Endothelial cell of hepatic sinusoid (primary cell): ENCODE results near the gene EIF4G3.
"Not testable (repeated sequence)": the region's sequence is repeated elsewhere in the genome, so short reads cannot be mapped to it uniquely, and the experiment has no call there.

ENCODE experiments used
- in situ Hi-C: cut with HindIII; loops from 2 replicates; pipeline ENCODE4 v1.10.0; 2017; ENCODE audit warnings: low sequenced_read_pairs

The EIF4G3 gene, protein sequence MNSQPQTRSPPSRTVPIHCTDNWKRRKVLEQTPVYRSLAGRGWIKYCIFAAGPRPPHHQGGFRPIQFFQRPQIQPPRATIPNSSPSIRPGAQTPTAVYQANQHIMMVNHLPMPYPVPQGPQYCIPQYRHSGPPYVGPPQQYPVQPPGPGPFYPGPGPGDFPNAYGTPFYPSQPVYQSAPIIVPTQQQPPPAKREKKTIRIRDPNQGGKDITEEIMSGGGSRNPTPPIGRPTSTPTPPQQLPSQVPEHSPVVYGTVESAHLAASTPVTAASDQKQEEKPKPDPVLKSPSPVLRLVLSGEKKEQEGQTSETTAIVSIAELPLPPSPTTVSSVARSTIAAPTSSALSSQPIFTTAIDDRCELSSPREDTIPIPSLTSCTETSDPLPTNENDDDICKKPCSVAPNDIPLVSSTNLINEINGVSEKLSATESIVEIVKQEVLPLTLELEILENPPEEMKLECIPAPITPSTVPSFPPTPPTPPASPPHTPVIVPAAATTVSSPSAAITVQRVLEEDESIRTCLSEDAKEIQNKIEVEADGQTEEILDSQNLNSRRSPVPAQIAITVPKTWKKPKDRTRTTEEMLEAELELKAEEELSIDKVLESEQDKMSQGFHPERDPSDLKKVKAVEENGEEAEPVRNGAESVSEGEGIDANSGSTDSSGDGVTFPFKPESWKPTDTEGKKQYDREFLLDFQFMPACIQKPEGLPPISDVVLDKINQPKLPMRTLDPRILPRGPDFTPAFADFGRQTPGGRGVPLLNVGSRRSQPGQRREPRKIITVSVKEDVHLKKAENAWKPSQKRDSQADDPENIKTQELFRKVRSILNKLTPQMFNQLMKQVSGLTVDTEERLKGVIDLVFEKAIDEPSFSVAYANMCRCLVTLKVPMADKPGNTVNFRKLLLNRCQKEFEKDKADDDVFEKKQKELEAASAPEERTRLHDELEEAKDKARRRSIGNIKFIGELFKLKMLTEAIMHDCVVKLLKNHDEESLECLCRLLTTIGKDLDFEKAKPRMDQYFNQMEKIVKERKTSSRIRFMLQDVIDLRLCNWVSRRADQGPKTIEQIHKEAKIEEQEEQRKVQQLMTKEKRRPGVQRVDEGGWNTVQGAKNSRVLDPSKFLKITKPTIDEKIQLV (N-terminal part only)

DNA sequence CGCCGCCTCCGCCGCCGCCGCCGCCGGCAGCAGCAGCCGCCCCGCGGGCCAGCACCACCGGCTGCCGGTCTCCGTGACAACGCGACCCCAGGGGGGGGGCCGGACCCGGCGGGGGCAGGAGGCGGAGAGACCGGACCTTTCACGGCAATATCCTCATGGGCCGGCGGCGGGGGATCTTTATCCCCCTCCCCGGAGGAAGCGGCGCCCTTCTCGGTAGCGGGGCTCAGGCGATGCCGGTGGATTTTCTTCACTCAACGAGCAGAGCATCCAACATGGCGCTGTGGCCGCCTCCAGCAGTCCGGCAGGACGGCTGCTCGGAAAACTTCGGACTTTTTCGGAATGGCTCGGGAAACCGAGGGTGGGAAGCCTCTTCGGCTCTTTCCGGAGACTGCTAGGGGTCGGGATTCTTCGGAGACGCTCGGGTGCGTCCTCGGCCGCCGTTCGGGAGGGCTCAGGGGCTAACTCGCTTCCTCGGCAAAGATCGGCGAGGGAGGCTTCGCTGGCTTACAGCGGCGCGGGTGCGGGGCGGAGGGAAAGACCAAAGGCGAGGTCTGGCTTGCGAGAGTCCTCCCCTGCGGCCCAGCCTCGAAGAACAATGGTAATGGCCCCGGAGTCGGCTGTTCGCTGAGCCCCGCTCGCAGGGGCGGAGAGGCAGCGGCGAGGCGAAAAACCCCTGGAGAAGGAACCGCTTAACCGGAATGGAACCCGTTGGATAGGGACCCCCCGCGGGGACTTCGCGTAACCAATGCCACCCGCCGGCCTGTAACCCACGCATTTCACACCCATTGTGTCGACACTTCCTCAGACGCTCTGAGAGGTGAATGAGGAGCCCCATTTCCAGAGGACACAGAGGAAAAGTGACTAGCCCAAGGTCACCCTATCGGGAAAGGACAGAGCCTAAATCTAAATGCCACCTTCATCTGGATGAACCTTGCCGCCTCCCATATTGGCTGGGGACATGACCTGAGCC lies at the start of gene EIF4G3:
TSS of gene EIF4G3 (minus strand) at position 312 of the 970 bp plus-strand sequence. CDS start 174,155 bp downstream, outside the sequence.
- in situ Hi-C loops: no loop called here

DNA sequence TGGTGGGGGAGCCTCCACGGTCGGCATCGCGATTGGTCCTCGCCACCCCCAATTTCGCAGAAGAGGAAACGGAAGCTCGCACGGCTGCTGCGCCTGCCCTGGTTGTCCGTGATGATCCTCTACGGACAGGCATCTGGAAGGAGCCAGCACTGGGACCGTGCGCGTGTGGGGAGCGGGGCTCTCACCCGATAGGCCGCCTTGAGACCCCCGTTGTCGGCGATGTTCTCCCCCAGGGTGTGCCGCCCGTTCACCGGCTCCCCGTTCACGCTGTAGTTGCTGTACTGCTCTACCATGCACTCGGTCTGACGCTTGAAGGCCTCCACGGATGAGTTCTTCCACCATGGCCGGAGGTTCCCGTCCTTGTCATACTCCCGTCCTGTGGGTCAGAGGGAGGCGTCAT lies 48.4 kb upstream of the EIF4G3 start:
- in situ Hi-C loops: no loop called here

DNA sequence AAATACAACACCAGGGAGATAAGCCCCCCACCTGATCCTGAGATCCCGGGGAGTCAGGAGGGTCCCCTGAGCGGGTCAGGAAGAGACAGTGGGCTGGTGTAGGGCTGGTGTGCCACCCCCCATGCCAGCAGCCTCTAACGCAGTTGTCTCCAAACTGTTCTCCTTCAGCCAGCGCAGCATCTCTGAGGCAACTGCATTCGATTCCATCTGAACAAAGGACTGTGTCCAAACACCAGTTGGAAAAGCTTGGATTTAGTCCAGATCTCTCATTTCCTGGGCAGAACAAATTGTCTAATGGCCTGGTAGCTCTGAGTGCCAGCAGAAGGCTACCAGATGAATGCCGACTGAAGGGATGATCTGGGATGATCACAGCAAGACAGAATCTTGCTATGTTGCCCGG lies 44.1 kb upstream of the EIF4G3 start:
- in situ Hi-C loops: no loop called here

DNA sequence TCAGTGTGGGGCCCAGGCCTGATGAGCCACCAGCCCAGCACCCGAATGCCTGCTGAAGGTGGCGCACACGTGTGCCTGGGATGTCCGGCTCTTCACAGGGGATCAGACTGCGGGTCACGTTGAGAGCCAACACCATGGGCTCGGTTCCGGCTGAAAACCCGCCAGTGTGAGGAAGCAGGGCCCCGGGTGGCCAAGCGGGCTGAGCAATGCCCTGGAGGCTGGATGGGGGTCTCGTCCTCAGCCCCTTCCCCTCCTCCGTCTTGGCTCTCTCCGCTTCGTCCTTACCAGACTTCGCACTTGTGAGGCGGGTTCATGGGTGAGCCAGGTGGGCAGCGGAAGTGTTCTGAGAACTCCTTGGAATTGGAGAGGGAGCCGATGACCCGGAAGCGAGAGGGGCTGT lies 43.0 kb upstream of the EIF4G3 start:
- in situ Hi-C loops: no loop called here

DNA sequence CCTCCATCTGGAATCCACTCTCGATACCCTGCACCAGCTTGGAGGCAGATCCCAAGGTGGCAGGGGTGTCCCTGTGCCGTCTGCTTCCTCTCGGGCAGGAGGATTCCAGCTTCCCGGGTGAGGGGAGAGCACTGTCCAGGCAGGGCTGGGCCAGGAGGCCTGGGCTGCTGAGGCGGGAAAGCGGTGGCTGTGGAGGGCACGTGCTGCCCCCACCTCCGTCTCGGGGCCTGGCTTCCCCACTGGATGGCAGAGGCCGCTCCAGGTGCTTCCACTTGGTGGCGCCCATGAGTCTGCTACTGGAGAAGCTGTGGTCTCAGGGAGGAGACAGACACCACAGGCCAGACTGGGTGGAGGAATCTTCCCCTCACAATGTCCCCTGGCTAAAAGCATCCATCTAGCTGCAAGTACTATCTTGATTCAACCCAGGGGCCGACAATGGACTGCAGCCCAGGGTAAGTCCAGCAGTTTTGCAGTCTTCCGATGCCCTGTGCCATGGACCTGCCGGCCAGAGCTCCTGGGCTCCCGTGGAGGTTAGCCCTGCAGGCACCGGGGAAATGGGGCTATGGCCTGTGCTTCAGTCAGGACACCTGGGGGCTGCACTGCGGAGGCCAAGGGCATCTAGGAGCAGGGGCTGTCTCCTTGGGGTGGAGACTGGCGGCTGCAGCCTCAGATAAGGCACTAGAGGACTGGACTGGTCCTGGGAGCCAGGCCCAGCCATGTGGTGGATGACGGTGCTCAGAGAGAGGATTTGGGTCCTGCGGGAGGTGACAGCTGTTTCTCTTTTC lies 41.3 kb upstream of the EIF4G3 start:
- in situ Hi-C loops: no loop called here

DNA sequence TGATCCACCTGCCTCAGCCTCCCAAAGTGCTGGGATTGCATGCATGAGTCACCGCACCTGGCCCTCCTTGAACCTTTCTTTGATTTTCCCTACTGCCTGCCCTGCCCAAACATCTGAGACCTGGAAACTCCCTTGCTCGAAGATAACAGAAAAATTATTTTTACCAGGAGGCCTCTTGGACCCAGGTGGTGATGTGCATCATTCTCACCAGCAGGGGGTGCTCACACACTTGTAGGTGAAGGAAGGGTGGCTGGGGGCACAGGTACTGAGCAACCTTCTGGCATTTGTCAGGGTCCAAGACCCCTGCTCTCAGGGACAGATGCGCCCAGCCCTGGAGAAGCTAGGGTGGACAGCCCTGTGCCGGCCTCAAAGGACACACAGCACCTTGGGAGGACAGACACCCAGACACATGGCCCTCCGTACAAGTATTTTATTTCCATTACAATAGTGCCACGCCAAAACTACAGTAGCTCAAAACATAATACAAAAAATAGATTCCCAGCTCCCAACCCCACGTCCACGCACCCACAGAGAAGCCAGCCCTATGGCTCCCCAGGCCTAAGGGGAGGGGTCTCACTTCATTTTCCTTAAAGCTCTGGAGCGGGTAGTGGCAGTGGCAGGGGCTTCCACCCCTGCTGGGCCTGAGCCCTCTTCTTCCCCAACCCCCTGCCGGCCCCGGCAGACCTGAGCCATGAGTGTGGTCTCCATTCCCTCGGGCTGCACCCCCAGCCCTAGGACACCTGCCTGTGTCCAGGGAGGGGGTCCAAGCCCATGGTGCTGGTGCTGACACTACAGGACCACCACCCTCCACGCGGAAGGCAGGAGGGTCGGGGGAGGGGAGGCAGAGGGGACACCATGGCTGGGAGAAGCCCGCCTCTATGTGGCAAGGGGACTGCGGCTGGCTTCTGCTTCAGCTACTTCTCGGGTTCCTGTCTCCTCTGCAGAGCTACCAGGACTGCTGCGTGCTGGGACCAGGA lies 40.4 kb upstream of the EIF4G3 start:
- in situ Hi-C loops: no loop called here

DNA sequence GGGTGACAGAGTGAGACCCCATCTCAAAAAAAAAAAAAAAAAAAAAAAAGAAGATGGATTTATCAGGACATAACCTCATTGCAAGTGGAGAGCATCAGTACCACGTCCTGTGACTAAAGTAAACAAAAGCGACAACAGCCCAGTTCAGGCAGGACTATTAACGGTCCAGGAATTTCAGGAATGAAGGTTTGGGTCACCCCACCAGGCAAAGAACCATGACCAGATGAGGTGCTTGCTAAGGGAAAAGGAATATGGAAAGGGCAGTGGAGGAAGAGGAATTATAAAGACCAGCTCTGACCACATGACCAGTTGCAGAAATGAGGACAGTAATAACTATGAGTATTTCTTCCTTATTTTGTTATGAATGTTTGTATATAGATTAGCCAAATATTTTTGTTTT lies 35.4 kb upstream of the EIF4G3 start:
- in situ Hi-C loops: no loop called here

DNA sequence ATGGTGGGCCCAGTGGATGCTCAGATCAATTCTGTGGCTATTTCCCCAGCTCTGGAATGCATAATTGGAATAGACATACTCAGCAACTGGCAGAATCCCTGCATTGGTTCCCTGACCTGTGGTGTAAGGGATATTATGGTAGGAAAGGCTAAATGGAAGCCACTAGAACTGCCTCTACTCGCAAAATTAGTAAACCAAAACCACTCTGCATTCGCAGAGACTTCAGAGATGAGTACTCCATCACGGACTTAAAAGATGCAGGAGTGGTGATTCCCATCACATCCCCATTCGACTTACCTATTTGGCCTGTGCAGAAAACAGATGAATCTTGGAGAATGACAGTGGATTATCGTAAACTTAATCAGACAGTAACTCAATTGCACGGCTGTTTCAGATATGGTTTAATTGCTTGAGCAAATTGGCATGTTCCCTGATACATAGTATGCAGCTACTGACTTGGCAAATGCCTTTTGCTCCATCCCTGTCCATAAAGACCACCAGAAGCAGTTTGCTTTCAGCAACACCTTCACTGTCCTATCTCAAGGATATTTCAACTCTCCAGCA lies 31.5 kb upstream of the EIF4G3 start:
- in situ Hi-C loops: not testable (repeated sequence)

DNA sequence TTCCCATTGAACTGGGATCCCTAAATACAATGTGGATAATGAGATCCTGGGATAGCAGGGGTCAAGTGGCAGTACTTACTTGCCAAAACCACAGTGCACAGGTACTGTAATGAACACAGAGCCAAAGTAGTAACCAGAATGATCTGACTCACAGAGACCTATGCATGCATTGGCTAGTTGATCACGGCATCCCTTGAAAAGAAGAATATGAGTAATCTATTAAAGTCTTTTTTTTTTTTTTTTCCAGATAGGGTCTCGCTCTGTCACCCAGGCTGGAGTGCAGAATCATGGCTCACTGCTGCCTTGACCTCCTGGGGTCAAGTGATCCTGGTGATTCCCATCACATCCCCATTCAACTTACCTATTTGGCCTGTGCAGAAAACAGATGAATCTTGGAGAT lies 29.4 kb upstream of the EIF4G3 start:
- in situ Hi-C loops: no loop called here

DNA sequence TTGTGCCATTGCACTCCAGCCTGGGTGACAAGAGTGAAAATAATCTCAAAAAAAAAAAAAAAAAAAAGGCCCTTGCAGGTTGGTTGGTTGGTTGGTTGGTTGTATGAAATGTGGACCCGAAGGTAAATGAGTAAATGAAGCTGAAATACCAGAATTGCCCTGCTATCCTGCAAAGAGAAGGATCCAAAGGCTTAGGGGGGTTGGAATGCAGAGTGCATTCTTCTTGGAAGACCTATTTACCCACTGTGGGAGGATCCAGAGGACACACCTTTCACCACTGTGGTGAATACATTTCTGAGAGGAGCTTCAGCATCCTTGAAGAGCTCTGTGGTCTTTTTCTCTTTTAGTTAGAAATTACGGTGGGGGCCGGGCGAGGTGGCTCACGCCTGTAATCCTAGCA lies 28.7 kb upstream of the EIF4G3 start:
- in situ Hi-C loops: no loop called here

DNA sequence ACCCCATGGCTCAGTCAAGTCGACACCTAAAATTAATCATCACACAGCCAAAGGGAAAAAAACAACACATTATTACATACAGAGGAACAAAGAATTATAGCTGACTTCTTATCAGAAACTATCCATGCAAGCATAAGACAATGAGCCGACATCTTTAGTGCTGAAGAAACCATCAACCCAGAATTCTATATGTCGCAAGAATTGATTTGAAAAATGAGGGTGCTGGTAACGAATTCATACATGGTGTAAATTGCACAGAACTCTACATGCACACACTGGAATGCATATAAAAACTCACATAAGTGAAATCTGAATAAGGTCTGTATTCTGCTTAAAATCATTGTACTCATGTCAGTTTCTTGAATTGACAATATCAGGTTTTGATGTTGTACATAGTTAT lies 25.0 kb upstream of the EIF4G3 start:
- in situ Hi-C loops: no loop called here

DNA sequence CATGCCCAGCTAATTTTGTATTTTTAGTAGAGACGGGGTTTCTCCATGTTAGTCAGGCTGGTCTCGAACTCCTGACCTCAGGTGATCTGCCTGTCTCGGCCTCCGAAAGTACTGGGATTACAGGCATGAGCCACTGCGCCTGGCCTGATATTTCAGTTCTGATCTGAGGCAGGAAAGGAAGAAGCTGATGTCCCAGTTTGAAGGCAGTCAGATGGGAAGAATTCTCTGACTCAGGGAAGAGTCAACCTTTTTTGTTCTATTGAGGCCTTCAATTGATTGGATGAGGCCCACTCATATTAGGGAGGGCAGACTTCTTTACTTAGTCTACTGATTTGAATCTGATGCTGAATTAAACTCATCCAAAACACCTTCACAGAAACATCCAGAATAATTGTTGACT lies 24.5 kb upstream of the EIF4G3 start:
- in situ Hi-C loops: not testable (repeated sequence)

DNA sequence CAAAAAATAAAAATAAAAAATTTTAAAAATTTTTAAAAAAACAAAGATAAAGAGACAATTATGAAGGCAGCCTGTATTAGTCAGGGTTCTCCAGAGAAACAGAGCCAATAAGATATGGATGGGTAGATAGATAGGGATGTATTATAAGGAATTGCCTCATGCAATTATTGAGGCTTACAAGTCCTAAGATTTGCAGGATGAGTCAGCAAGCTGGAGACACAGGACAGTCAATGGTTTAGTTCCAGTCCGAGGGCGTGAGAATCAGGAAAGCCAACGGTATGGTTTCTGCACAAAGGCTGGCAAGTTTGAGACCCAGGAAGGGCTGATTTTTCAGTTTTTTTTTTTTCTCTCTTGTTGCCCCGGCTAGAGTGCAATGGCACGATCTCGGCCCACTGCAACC lies 24.1 kb upstream of the EIF4G3 start:
- in situ Hi-C loops: no loop called here

DNA sequence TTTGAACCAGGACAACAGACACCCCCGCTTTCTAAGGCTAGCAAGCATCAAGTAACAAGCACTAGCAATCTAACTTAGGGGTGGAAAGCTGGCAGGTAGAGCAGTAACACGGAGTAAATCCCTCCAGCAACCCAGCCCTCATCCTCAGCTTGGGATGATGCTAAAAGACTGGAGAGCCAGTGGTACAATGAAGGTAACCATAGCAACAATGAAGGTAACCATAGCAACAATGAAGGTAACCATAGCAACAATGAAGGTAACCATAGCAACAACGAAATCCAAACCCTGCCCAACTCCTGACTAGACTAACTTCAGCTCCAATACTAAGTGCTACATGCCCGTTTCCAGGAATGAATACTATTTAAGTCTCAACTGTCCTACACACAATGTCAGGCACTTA lies 22.2 kb upstream of the EIF4G3 start:
- in situ Hi-C loops: no loop called here

DNA sequence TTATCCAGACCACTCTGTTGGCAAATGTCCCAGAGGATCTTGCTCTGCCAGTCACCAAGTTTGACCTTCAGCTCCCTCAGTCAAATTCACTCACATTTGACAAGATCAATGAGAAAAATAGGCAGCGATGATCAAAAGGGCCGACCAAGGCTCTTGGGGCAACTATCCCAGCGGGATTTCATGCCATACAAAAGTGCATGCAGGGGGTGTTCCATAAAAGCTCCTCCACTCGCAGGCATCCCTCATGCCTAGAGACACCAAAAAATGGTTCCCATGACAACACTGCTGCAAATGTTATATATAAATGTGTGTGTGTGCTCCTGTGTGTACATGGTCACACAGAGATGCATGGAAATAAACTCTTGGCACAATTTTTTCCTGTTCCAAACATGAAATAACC lies 16.2 kb upstream of the EIF4G3 start:
- in situ Hi-C loops: no loop called here

DNA sequence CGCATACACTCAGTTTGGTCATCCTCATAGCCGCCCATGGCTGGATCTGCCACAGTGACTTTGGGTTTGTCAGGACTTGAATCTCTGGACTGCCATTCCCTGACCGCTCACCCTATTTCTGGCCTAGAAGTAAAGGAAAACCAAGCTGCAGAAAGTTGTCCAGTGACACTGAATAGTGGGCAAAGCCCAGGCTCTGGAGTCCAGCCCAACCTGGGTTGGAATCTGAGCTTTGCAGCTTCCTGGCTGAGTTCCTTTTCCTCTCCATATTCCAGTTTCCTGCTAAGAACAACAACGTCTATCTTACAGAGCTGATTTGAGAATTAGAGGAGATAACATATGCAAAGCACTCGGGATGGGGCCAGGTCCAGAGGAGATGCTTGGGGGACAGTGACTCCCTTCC lies 15.6 kb upstream of the EIF4G3 start:
- in situ Hi-C loops: no loop called here

DNA sequence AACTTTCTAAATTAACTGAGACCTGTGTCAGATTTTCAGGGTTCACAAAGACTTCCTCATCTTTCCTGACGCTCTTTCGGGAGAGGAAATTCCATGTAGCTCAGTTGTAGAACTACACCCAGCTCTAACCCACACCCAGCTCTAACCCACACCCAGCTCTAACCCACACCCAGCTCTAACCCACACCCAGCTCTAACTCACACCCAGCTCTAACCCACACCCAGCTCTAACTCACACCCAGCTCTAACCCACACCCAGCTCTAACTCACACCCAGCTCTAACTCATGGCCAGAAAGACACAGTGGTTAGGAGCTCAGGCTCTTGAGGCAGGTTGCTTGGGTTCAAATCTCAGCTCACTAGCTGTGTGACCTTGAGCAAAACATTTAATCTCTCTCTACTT lies 14.1 kb upstream of the EIF4G3 start:
- in situ Hi-C loops: not testable (repeated sequence)

DNA sequence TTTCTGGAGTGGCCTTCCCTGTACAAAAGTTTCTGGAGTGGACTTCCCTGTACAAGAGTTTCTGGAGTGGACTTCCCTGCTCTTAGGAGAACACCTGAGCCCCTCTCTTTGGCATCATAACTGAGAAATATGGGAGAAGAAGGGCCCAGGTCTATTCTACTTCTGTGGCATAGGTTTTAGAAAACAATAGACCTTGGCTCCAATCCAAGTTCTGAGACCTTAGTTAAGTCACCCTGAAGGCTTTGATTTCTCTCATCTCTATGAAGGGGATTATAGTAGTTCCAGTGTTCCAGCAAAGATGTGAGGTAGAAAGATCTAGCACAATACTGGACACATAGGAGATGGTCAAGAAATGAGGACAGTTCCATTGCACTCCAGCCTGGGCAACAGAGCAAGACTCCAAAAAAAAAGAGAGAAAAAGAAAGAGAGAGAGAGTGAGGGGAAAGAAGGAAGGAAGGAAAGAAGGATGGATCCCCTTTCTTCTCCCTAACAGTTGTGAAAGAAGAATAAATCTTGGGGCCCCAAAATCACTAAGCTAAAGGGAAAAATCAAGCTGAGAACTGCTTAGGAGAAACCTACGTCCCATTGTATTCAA lies 13.3 kb upstream of the EIF4G3 start:
- in situ Hi-C loops: loop anchor here (10.0 kb wide), 1 partner anchor 385 kb away; no protein-coding TSS in a partner anchor
